Fibroblast of upper back skin (primary cell): ENCODE data around the gene BBLN.
"Not testable (repeated sequence)": the region's sequence is repeated elsewhere in the genome, so short reads cannot be mapped to it uniquely, and the experiment has no call there.

Experiments used
- DNase-seq: peaks from one replicate; pipeline ENCODE4 v3.0.0-alpha.2; 2013

The BBLN gene

DNA sequence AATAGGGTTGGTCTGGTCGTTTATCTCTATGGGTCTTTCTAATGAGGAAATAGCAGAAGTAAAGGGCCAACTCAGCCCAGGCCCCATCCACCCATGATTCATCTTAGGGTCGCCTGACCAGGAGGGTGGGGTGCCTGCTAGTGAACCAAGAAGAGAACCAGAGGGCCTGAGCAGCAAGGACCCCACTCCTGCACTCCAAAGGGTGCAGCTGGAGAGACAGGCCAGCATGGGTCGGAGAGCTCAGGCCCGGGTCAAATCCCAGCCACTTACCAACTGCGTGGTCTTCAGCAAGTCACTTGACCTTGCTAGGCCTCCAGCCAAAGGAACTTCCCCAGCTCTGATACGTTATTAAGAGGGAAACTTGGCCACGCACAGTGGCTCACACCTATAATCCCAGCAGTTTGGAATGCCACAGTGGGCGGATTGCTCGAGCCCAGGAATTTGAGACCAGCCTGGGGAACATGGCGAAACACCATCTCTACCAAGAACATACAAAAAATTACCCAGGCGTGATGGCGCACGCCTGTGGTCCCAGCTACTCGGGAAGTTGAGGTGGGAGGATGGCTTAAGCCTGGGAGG, 4.3 kb downstream of the BBLN start:
- DNase-seq, result no peak

GRCh38 chr9:128166169-128166568, 6.1 kb downstream of the BBLN start:
- DNase-seq, result no peak

- no peak for DNase-seq
Observed at GRCh38 chr9:128167209-128167608, 7.1 kb downstream of the BBLN start.

DNA sequence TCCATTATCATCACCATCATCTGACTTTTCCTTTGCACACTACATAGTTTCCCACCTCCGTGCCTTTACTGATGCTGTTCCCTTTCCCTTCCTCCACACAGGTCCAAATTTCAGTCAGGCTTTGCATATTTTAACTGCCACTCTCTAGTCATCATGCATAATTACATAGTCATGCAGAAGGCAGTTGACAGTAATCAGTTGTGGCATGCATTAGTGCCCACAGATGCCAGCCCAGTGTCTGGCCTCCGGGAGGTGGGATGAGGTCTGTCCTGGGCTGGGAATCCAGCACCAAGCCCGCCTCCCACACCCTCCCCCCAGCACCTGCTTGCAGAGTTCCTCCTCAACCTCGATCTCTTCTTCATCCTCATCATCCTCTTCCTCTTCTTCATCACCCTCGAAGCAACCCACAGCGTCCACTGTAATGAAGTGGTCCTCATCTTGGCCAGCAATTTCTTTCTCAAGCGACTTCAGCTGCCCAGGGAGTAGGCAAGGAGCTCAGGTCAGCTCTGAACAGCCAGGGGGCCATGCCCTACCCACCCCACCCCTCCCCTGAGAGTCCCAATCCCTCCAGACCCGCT, 8.8 kb downstream of the BBLN start:
- no peak for DNase-seq

GRCh38 chr9:128169492-128169891, 9.4 kb downstream of the BBLN start:
- DNase-seq, result no peak

DNA sequence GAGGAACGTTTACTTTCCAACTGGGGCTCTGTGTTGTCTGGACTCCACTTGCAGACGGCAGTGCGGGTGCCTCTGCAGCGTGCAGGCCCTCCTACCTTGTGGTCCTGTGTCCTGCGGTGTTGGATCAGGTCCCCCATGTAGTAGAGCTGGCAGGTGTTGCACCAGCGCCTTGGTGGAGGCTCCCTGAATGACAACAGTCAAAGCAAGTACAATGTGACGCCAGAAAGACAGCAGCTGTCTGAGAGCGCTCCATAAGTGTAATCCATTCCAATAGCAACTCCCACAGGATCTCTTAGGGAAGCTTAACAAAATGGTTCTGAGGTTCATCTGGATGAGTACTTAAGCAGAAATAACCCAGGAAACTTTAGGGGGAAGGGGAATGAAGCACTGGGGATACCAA, 9.9 kb downstream of the BBLN start:
- DNase-seq, result no peak

- DNase-seq, result no peak
Observed at GRCh38 chr9:128174062-128174461, 14.0 kb downstream of the BBLN start.

DNA sequence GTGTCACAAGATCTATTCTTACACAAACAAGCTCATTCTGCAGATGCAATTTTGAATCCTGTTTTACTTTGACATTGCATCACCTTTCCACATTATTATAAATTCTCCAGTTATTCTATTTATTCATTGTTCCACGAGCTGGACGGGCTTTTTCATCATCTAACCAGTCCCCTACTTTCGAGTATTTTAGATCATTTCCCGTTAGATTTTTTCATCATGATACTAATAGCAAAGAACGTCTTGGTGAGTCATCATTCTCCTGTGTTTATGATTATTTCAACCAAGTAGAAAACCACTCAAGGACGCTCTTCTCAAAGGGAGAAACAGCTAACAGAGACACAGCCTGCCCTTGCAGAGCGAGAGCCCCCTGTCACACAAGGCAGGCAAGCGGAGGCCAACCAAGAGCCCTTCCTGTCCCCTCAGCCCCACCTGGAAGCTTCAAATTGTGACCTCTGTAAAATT, 15.1 kb downstream of the BBLN start:
- no peak for DNase-seq

DNA sequence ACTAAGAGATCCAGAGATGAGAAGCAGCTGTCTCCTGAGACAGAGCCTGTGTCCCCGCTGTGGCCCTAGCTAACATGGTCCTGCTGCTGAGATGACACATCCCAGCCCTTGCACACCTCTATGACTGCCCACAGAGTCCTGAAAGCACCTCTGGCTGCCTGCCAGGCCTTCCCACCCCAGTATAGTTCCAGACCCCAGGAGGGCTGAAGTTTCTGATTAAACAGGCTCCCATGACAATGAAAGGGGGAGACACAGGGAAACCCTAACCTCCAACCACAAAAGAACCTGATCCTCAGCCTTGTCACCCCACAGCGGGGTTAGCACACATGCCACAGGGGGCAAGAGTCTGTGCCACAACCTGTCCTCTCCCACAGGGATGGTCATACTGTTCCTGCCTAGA, 15.7 kb downstream of the BBLN start:
- DNase-seq, result no peak

DNA sequence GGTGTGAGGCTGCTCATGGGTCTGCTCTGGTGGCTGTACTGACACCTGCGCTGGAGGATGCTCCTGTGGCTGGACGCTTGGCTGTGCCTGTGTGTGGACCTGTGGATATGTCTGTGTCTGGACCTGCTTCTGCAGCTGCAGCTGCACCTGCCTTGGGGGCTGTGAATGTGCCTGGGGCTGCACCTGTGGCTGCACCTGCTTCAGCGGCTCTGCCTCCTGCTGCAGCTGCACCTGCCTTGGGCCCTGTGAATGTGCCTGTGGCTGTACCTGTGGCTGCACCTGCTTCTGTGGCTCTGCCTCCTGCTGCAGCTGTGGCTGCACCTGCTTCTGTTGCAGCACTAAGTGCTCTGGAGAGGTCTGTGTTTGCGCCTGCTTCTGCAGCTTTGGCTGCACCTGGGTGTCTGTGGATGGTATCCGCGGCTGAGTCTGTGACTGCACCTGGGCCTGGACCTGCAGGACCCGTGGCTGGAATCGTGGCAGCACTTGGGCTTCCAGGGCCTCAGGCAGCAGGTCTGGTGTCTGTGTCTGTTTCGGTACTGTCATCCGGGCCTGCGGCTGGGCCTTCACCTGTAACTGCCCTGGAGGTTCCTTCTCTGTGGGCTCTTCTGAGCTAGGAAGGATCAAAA, 18.9 kb downstream of the BBLN start:
- DNase-seq, result no peak

DNA sequence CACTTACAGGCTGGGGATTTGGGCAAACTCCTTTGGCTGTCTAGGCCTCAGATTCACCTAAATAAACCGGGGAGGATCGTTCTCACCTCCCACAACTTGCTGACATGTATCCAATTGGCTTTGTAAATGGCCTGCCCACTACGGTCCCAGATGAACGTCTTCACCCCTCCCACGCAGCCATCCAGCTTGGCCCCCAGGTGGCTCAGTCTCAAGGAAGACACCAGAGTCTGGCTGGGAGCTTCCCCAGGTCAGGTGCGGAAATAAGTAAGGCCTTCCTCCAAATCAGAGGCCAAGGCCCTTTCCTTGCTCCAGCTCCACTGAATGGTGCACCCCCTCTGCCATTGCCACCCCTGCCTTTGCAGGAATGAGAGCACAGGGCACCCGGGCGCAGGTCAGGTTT, 19.9 kb downstream of the BBLN start:
- DNase-seq, result no peak

- DNase-seq, result no peak
Observed at GRCh38 chr9:128180447-128180846, 20.4 kb downstream of the BBLN start.

DNA sequence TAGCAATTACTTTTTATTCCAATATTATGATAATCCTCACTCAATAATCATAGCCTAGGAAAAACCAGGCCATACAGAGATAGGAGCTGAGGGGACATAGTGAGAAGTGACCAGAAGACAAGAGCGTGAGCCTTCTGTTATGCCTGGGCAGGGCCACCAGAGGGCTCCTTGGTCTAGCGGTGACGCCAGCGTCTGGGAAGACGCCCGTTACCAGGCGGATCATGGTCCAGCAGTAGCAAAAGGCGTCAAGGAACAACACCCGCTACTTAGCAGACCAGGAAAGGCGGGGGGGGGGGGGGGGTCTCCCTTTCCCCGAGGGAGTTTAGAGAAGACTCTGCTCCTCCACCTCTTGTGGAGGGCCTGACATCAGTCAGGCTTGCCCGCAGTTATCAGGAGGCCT, 21.4 kb downstream of the BBLN start:
- DNase-seq, result not testable (repeated sequence)

DNA sequence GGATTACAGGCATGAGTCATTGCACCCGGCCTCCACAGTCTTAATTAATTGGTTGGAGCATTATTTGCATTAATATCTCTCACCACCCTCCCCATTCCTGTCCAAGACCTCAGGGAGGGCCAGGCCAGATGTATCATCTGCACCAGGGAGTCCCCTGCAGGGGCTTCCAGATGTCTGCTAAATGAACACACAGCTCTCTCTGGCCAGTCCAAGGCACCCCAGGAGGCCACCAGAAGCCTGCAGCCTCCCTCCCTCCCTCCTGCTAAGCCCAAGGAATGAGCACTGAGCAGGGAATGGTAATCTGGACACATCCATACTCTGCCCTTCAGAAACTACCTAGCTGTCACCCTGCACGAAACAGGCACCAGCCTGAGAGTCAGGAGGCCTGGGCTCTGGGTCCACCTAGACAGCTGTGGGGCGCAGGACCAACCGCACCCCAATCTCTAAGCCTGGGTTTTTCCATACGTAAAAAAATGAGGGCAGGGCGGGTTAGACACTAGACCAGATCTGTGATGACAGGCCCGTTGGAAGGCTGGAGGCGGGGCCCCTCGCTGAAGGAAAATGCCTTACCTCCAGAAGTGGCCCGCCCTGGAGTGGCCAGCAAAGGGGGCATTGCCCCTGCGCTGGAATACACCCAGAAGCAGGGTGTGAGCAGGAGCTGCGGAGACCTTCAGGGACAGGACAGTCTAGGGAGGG, 23.0 kb downstream of the BBLN start:
- no peak for DNase-seq

DNA sequence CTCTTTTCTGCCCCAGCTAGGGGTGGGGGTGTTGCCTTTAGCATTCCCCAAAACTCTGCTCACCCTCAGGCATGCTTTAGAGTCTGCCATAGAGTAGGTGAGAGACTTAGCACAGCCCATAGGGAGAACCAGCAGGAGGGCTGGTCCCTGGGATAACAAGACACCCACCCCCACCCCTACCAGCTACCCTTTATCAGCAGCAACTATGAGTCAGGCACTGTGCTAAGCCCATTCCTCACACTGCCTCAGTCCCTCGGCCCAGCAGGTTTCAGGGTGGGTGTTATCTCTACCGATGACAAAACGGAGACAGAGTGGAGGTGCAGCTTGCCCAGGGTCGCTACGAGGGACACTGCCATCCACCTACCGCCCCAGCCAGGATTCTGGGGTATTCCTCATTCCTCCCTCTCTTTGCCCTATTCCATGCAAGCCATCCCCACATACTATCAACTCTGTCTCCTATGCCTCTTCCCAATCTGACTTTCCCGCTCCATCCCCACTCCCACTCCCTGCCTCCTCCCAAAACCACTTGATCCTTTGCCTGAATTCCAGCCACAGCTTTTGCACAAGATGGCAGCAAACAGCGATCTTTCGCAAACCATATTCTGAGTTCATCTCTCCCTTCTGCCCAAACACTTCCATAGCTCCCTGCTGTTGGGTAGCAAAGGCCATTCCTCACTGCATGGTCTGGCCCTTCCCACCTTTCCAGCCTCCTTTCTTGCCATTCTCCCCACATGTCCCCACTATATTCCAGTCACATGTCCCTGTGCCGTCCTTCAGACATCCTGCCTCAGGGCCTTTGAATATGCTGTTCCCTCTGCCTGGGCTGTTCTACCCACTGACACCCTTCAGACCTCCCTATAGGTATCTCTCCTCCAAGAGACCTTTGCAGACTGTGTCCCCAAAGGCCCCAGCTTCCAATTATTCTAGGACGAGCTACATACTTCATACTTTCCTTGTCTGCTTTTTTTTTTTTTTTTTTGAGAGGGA, 26.2 kb downstream of the BBLN start:
- DNase-seq, result no peak

DNA sequence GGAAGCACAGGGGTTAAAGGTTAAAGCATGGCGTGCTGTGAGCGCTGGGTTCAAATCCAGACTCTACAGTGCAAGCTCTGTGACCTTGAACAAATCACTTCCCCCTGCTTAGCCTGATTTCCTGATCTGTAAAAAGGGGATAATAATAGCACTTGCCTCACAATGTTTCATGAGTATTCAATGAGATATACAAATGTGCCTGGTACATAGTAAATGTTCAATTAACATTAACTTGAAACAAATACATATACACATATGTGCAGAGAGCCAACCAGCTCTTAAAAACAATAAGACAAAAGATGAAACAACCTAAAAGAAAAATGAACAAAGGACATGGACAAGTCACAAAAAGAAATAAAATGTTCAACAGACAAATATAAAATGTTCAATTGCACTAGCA, 27.3 kb downstream of the BBLN start:
- no peak for DNase-seq

DNA sequence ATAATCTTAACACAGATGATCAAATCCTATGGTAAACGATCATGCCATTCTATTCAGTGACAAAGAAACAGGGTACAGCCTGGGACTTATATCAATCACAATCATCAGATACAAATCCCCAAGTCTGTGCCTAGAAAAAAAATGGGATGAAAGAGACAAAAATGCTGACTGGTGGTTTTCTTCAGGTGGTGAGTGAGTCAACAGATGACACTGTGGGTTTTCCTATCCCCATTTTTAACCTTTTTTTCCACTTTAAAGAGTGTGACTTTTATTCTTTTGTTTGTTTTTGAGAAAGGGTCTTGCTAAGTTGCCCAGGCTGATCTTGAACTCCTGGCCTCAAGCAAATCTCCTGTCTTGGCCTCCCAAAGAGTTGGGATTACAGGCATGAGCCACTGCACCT, 28.1 kb downstream of the BBLN start:
- no peak for DNase-seq

DNA sequence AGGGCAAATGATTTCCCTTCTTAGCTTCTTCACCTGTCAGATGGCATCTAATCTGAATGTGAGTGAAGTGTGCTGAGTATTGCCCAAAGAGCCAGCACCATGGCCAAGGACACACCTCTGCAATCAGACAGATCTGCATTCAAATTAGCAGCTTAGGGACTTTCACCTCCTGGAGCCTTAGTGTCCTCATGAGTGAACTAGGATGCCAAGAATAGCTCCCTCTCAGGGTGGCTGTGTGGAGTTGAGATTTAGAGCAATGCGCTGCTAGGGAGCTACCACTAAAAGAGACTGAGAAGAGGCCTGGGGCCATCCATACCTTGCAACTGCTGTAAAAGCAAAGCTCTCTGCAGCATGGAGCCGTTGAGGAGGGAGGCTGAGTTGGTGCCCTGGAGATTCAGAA, 29.9 kb downstream of the BBLN start:
- no peak for DNase-seq

DNA sequence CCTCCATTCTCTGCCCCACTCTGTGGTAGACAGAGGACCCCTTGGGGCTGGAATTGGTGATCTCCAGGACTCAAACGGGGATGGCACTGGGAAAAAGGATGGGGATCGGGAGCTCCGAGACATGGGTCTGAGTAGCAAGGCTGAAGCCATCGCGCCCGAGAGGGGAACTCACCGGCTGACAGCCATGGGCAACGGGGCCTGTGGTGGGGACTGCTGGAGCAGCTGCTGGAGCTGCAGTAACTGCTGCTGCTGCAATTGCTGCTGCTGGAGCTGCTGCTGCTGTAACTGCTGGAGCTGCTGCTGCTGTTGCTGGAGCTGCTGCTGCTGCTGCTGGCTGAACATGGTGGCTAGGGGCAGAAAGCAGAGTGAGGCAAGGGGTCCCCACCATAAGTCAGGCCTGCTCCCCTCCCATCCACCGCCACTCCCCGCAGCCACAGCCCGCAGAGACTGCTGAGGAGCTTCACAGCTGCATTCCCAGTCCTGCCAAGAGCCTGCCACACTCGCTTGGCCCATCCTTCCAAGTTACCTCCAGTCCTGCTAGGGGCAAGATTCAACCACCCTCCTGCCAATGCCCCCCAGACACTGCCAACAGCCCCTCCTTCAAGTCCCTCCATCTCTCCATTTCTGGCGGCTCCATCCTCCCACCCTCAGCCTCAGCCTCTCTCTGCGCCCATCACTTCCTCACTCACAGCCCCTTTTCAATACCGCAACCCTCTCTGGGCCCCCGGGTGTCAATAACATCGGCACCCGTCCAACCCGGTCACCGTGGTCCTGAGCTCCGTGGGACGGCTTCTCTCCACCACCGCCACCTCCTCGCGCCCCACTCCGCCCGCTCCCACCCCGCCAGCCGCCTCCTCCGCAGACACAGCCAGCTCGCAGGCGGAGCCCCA, 30.7 kb downstream of the BBLN start:
- no peak for DNase-seq

DNA sequence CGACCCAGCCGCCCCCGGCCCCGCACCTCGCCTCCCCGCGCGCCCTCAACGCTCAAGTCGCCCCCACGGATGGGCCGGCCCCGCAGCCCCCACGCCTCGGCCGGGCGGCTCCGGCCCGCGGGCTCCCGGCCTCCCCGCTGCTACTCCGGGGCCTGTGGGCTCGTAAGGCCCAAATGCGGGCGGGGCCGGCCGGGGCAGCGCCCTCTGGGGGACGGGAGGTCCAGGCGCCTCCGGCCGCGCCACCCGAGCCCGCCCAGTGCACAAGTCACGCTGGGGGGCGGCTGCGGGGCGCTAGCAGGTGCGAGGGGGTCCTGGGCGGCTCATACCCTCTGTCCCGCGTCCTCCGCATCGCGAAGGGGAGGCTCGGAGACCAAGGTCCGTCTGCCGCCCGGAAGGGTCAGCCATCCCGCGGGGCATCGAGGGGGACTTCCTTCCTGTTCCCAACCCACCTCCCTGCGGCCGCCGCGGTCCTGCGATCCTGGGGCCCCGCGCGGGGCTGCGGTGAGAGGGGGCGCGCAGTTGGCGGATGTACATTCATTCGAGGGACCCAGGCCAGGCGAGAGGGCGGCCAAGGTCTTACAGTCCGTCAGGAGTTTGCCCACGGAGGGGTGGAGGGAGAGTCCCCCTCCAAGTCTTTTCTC, 31.5 kb downstream of the BBLN start, which contains the start of gene CIZ1:
Gene CIZ1, minus strand, starts transcription at position 167 of the 641 bp plus-strand sequence. CDS start 715 bp downstream, outside the sequence.
- DNase-seq, result peak; percentile 74
